Right forelimb (tissue), 1 donor: ENCODE measurements around the gene PGAP3.

Source experiments
- DNase-seq: peaks from one replicate; pipeline ENCODE4 v3.0.0-alpha.2; 2018

The PGAP3 gene

DNA sequence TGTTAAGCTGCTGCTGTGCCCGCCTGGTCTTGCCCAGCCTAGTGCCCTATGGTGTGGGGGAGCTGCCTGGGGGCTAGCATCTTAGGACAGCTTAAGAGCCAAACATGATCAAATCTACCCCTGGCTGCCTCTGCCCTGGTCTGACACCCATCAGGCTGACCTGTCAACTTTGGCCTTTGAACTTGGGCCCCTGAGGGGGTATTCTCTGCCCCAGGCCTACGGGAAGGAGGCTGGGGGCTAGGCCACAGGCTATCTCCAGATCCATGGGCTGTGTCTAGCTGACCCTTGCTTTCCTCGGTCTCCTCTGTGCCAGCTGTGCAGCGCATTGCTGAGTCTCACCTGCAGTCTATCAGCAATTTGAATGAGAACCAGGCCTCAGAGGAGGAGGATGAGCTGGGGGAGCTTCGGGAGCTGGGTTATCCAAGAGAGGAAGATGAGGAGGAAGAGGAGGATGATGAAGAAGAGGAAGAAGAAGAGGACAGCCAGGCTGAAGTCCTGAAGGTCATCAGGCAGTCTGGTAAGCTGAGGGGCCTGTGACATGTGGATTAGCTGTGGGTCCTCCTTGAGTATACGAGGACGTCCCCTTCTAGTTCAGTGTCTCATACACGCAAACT is 54.2 kb downstream of the PGAP3 start:
- DNase-seq: no peak

DNA sequence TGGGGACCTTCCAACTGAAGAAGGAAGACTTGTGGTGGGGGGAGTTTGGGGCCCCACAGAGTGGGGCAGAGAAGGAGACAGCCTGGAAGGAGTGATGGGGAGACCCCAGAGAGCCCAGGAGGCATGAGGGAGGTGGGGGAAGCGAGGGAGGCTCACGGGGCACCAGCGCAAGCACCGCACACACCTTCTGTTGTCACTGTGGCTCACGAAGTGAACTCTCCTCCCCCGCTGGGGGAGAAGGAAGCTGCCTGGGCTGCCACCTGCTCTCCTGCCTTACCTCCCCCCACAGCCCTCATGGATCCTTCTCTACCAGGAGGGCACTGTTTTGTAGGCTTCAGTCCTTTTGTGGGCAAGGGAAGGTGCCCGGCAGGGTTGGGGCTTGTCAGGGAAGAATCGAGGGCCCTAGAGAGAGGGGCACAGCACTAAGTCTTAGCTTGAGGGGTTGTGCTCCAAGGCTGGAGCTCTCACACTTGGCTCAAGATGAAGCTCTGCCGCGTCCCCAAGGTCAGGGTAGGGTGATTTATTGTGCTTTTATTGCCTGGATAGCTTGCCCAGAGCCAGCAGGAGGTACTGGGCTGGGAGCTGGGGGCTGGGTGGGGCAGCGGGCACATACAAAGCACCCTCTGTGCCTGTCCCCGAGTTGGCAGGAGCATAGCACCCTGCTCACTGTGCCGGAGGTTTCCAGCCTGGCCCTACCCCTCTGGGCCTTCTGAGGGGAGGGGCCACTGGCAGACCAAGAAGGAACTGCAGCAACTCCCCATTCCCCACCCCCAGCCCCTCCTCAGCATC is 55.5 kb downstream of the PGAP3 start:
- DNase-seq: no peak

DNA sequence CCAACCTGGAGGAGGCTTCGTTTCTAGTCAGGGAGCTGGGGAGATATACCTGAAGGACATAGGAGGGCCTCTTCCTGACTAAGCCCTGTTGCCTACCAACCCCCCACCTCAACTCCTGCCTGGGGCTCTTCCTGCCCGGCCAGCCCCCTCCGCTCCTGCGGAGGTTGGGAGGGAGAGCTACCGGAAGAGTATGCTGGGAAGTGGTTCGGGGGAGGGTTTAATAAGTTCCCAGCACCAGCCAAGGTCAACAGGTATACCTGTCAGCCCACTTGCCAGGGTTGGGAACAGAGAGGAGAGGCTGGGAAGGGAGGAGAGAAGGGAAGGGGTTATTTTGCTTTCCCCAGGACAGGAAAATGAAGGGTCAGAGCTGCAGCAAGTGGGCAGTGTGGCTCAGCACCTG is 56.5 kb downstream of the PGAP3 start:
- no peak for DNase-seq

DNA sequence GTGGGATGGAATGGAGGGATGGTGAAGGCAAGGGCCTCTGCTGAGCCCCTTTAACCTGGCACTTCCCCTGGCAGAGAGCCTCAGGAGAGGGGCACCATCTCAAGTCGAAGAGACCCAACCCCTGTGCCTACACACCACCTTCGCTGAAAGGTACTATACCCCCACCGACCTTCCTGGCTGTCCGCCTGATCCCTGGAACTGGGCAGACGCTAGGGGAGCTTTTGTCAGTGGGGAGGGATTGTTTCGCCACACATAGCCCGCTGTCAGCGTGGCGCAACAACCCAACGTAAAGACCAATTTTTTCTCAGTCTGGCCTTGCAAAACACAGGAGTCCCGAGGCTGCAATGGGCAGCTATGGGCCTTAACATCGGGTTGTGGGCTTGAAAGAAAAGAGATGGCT is 58.0 kb downstream of the PGAP3 start:
- no peak for DNase-seq

DNA sequence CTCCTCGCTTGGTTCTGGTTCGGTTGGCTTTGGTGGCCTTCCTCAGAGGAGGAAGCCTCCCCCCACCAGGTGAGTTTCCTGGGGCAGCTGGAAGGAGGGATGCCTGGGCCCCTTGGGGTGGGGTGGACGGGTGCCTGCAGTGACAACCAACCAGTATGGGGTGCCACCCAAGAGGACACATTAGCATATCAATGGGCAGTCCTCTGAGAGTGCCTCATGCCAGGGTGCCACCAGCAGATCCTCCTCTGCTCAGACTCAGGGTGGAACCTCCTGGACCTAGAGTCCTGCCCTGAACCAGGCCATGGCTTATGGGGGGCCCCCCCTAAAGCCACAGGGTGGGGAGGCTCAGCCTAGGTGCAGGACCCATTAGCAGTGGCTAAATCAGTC is 58.4 kb downstream of the PGAP3 start:
- no peak for DNase-seq

DNA sequence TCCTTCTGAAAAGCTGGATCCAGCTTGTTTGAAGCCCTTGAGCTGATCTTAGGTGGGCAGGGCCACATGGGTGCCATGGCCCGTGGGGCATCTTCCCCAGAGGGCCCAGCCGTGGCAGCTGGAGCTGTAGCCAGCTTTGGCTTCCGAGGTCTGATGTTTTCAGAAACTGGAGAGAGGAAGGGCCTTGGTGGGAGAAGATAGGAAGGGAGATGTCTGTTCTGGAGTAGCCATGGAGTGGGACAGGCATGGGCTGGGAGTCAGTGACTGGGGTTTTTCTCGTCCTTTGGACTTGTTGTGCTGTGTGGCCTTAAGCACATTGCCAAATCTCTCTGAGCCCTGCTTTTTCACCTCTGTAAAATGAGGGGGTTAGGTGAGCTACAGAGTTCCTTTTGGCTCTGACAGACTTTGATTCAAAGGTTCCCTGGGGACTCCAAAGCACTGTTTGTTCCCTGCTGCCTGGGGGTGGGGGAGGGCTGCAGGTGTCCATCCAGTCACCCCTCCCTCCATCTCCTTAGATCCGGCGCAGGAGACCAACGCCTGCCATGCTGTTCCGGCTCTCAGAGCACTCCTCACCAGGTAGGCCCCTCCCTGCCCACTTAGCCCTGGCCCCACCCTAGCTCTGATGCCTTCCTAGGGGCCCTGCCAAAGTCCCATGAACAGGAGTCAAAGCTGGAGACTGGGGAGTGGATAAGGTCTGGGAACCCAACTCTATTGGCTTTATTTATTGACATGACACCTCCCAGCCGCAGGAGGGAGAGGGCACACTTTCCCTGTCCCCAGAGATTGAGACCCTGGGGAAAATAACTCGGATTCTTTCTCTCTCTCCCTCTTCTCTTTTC is 59.0 kb downstream of the PGAP3 start:
- DNase-seq: no peak

DNA sequence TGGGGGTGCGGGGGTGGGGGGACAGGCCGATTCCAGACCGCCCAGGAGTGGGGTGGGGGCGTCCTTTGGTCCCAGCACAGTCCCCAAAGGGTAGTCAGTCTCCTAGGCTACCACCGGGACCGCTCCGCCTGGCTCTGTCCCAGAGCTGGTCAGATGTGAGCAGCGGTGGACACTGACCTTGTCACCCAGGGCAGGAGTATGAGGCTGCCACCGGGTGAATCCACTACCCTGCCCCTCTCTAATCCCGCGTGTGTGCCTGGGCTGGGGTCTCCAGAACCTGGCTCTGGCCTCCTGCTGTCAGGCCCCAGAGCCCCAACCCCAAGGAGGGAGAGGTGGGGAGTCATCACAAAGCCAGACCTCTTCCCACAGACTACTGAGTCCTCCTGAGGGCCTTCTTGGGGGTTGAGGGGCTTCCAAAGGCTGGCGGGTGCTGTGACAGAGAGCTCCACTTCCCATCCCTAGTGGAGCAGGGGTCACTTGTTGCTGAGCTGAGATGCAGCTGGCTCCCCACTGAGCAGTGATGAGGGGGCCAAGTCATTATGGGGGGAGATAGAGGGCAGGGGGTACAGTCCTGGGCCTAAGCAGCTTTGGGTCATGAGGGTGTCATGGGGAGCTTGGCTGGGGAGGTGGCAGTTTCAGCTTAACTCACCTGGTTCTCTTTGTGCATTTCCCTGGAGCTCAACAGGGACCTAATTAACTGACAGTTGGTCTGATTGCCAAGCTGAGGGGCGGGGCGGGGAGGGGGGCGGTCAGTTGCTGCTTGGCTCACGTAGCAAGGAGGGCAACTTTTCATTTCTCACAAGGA is 59.9 kb downstream of the PGAP3 start:
- DNase-seq: no peak

DNA sequence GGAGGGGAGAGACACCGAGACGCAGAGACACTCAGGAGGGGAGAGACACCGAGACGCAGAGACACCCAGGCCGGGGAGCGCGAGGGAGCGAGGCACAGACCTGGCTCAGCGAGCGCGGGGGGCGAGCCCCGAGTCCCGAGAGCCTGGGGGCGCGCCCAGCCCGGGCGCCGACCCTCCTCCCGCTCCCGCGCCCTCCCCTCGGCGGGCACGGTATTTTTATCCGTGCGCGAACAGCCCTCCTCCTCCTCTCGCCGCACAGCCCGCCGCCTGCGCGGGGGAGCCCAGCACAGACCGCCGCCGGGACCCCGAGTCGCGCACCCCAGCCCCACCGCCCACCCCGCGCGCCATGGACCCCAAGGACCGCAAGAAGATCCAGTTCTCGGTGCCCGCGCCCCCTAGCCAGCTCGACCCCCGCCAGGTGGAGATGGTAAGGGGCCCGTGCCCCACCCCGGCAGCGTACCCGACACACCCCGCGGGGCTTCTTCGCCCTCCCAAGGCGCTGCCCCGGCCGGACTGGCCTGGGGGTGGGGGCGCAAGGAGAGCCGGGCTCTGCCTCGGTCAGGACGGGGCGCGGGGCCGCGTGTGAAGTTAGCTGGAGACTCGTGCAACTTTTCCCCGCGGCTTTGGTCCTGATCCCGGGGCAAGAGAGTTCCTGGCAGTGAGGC is 60.7 kb downstream of the PGAP3 start:
- no peak for DNase-seq

DNA sequence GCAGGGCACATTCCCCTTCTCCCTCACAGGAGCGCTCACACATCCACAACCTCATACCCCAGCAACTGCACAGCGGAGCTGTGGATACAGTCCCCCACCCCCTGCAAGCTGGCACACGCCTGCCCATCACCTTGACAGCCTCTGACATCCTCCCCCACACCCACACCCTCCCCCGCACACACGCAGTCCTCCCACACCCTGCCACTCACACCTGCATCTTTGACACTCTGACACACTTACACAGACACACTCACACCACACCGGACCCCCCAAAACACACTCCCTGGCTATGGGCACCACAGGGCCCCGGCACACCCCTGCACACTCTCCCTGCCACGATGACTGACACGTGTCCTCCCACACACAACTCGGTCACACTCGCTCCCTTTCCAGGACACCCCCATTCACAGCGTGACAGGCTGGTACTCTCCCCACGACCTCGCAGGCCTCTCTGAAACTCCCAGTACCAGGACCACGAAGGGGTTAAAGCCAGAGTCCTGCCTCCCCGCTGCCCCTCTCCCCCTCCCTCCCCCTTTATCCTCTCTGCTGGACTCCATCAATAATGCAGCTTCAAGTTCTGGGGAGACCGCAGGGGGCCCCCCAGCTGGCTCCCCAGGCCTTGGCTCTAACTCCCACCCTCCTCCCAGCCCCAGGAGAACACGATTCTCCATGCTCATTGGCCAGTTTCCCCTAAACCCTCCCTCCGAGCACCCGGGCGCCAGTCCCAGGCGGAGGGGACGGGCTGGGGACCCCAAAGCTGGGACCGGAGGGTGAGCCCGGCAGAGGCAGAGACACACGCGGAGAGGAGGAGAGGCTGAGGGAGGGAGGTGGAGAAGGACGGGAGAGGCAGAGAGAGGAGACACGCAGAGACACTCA is 61.4 kb downstream of the PGAP3 start, which contains the start of gene PPP1R1B:
PPP1R1B (plus strand) TSS at position 782 of the 876 bp plus-strand sequence. CDS start 441 bp downstream, outside the sequence.
- no peak for DNase-seq

DNA sequence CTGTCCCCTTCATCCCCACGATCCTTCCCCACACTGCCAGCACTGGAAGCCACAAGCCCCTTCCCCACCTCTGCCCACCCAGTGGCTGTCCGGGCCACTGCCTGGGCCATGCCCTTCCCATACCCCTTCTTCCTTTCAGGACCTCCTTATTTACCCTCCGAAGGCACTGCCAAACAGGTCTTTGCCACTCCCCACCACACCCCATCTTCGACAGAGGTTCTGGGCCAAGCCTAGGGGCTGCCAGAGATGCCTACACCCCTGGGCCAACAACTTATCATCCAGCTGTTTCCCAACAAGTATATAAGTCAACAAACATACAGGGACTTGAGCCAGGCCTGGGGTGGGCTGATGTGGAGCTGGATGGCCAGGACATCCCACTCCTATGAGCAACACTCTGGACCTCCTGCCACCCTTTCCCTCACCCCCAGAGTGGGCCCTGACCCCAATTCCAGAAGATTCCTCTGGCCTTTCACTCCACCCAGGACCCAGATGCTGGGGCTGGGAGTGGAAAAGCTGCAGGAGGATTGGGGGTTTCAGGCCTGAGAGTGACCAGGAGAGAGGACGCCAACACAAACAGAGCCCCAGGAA is 62.6 kb downstream of the PGAP3 start:
- DNase-seq: no peak

DNA sequence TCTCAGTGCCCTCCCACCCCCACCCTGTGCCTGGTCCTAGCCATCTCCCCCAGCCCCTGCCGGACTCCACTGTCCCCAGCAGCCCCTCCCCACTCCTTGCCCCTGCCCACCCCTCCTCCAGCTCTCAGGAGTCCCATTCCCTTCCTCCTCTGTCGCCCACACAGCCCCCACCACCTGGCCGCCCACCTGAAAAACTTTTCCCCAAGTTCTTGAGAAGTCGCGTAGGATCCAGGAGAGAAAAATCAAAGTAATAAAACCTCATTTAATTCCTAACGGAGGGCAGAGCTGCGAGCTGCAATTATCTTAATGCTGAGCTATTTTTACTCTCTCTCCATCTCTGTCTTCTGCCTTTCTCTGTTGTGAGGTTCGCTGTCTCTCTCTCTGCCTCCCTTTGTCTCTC is 63.5 kb downstream of the PGAP3 start:
- no peak for DNase-seq

DNA sequence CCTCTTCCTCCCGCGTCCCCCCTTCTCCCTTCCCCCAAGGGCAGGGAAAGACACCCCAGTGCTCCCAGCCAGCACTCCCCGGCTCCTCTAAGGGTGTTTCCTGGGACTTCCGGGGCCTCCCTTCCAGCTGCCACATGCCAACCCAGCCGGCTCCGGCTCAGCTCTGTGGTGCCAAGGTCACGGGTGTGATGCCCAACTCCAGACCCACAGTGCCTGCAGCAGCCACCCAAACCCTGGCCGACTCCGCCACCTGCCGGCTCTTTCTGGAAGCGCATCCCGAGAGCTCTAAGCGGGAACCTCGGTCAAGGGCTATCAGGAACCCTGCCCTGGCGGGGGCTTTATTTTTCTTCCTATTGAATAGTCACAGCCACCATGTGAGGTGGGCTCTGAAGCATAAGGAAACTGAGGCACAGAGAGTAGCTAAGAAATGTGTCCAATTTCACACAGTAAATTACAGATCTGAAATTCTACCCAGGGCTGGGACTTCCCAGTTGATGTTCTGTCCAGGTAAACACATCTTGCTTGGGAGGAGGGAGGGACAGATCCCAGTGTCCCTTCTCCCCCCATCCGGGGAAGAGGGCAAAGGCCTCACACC is 64.4 kb downstream of the PGAP3 start:
- DNase-seq: peak; percentile 86

DNA sequence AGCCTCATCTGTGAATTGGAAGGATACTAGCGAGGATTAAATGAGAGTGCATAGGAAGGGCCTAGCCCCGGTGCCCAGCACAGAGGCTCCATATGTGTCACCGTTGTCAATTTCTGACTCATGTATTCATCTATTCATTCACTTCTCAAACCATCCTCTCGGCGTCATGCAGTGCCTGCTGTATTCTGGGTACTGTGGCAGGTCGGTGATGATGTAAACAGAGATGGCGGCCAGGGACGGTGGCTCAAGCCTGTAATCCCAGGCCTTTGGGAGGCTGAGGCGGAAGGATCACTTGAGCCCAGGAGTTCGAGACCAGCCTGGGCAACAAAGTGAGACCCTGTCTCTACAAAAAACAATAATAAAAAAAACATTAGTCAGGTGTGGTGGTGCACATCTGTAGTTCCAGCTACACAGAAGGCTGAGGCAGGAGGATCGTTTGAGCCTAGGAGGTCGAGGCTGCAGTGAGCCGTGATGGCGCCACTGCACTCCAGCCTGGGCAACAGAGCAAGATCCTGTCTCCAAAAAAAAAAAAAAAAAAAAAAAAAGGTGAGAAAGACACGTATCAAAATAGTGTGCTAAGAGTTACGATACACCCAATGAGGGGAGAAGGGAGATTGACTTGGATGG is 65.4 kb downstream of the PGAP3 start:
- DNase-seq: no peak

DNA sequence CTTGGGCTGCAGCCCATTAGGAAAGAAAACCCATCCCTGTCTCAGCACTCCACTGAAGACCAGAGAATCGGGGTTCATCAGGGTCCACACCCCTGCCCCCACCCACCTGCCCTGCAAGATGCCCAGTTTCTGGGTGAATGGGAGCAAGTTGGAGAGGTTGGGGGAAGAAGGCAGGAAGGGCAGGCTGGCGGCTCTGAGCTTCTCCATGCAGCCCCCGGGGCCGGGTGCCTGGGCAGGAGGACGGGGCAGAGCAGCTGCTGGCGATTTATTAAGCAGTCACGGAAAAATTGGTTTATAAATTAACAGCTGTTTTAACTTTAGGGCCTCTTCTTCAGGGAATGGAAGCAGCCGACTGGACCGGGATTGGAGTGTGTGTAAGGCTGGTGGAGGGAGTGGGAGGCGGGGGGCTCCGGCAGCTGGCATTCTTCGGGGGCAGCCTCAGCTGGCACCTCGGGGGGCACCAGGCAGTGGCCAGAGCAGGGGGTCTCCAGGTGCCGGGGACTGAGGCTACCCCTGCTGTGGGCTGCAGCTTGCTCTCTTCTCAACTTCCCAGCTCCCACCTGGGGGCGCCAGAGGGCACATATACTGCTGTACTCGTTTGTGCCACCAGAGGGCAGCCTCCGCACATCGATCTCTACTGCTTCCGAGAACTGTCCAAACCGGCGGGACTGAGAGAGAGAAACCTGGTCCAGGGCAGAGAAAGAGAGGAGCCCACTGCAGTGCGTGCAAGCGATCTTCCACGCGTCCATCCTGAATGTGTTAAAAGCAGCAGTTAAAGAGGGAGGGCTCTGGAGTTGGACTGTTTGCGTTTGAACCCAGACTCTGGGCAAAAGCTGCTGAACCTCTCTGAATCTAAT is 66.1 kb downstream of the PGAP3 start:
- peak; percentile 95 for DNase-seq
